Activated T-cell treated with anti-CD3 and anti-CD28 coated beads for 24 hours (primary cell): Measurements from ENCODE around the gene ADM2.
"Not testable (repeated sequence)": the region's sequence is repeated elsewhere in the genome, so short reads cannot be mapped to it uniquely, and the experiment has no call there.

Experiments used
- DNase-seq: peaks from one replicate; pipeline ENCODE4 v3.0.0-alpha.2; 2020; ENCODE audit warnings: low read depth

Gene ADM2

GRCh38 chr22:50481440-50482106 lies at the start of gene ADM2:
TSS of gene ADM2 (plus strand) at chr22:50481543. CDS start at chr22:50481848, 305 bp downstream.
- peak; percentile 40 for DNase-seq

GRCh38 chr22:50432131-50432876 lies 49.0 kb upstream of the ADM2 start:
- DNase-seq = no peak

DNA sequence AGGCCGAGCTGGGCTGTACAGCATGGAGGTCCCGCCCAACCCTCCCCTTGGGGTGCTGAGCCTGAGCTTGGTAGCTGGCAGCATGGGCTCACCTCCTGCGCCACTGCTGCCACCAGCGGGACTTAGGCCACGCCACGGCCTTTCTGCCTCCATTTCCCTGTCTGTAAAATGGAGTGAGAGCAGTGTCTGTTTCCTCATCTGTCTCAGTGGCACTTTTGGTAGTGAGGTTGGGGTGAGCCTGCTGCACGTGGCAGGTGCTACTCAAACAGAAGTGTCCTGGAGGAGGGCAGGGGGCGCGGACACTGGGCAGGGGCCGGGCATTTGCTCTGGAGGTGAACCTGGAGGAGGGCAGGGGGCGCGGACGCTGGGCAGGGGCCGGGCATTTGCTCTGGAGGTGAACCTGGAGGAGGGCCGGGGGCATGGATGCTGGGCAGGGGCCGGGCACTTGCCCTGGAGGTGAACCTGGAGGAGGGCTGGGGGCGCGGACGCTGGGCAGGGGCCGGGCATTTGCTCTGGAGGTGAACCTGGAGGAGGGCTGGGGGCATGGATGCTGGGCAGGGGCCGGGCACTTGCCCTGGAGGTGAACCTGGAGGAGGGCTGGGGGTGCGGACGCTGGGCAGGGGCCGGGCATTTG lies 48.3 kb upstream of the ADM2 start:
- DNase-seq = not testable (repeated sequence)

DNA sequence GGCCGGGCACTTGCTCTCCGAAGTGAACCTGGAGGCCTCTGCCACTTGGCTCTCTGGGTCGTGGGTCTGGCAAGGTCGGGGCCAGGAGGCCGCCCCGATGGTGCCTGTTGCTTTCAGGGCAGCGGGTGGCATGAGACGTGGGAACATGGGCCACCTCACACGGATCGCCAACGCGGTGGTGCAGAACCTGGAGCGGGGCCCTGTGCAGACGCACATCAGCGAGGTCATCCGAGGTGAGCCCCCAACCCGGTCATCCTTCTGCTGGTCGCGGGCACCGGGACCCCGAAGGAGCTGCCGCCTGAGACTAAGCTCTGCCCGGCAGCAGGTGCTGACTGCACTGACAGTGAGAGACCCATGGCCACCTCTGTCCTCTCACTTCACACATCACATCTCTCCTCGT lies 46.5 kb upstream of the ADM2 start:
- DNase-seq = no peak

- no peak for DNase-seq
Measured at GRCh38 chr22:50435291-50436014, 45.9 kb upstream of the ADM2 start.

DNA sequence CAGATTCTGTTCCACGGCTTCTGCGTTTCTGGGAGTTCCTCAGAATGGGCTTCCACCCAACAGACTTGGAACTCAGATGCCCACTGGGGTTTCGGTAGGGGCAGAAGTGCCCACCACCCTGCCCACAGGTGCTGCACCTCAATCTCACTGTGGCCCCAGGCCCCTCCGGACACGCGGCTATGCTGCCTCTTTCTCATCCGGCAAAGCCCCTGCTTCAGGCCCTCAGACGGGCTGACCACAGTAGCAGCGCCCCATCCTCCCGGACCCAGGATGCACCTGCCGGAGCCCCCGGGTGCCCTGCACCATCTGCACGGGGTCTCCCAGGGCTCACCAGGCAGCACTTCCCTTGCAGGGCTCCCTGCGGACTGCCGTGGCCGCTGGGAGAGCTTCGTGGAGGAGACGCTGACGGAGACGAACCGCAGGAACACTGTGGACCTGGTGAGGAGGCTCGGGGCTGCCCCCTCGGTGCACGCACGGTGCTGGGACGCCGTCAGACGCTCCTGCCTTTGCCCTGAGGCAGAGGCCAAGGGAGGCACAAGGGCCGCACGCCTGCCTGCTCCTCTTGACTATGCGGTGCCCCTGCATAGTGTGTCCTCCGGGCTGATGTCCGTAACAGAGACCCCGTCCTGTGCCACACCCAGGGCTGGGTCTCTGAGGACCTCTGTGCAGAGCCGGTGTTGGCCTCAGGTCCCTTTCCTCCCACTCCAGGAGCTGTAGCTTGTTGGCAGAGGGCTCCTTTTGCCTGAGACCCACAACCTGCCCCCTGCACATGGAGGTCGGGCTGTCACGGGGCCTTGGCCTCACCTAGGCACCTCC lies 45.1 kb upstream of the ADM2 start:
- DNase-seq = no peak

- DNase-seq = no peak
Measured at GRCh38 chr22:50436841-50437341, 44.5 kb upstream of the ADM2 start.

DNA sequence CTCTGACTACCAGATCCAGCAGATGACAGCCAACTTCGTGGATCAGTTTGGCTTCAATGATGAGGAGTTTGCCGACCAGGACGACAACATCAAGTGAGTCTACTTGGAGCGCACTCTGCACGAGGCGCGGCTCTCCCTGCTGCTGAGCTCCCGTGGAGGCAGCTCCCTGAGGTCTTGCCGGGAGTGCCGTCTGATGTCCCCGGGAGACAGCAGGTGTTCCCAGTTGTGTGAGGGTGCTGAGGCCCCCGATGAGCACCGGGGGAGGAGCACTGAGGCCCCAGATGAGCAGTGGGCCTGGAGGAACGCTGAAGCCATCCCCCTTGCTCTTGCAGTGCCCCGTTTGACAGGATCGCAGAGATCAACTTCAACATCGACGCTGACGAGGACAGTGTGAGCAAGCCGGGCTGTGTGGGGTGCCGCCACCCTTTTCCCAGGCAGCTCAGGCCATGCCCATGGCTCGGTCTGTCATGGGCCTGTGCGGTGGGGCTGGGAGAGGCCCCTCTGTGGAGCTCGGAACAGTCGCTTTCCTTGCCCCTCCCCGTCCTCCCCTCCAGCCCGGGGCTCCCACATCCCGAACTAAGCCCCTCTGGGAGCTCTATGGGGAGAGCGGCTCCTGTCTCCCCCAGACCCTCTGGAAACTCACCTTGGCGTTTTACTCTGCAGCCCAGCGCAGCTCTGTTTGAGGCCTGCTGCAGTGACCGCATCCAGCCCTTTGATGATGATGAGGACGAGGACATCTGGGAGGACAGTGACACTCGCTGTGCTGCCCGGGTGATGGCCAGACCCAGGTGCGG lies 43.6 kb upstream of the ADM2 start:
- no peak for DNase-seq

DNA sequence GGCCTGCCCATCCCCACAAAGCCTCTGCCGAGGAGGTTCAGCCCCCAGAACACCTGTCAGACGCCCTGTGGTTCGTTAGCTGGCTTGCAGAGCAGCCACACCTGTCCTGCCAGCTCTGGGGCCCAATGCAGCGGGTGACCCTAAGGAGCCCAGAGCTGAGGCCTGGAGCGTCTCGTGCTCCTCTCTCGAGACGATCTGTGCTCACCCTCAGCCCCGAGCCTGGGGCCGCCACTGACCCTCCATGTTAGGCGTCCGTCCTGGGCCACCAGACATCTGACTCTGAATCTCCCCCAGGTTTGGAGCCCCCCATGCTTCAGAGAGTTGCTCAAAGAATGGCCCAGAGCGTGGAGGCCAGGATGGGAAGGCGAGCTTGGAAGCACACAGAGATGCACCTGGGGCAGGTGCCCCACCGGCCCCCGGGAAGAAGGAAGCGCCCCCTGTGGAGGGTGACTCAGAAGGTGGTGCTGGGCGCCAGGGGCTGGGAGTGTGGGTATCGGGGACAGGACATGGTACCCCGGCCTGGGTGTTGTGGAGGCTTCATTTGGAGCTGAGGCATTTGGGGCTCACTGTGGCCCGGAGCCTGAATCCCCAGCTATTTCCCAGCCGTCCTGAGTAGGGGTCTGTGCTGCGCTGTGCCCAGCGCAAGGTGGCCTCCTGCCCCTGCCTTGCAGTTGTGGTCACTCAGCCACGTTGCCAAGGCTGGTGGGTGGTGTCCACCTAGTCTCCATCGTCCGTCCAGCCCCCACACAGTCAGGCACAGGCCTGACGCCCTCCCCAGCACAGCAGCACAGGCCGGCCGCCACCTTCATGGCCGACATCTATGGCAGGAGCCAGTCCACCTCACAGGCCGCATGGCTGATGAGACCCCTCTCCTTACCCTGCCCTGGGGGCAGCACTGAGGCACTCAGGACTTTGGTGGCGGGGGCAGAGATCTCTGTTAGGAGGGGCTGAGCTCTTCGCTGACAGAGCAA lies 42.8 kb upstream of the ADM2 start:
- no peak for DNase-seq

DNA sequence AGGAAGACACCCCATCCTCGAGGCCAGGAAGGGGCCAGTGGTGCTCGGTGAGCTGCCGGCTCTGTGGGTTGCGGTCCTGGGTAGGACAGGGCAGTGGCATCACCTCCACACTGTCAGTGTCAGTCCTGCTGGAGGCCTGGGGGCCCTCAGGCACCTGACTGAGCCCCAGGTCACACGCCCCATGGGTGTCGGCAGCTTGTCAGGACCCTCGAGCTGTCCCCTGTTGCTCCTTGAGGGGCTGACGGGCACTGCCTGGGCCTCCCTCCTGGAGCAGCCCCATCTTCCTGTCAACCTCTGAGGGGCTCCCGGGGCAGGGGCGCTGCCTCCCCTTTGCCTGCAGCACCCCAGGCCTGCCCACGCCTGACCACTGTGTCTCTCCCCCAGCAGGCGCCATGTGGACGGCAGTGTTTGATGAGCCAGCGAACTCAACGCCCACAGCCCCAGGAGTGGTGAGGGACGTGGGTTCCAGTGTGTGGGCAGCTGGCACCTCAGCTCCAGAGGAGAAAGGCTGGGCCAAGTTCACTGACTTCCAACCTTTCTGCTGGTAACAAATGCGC lies 42.0 kb upstream of the ADM2 start:
- no peak for DNase-seq

GRCh38 chr22:50439871-50440331 lies 41.4 kb upstream of the ADM2 start:
- no peak for DNase-seq

DNA sequence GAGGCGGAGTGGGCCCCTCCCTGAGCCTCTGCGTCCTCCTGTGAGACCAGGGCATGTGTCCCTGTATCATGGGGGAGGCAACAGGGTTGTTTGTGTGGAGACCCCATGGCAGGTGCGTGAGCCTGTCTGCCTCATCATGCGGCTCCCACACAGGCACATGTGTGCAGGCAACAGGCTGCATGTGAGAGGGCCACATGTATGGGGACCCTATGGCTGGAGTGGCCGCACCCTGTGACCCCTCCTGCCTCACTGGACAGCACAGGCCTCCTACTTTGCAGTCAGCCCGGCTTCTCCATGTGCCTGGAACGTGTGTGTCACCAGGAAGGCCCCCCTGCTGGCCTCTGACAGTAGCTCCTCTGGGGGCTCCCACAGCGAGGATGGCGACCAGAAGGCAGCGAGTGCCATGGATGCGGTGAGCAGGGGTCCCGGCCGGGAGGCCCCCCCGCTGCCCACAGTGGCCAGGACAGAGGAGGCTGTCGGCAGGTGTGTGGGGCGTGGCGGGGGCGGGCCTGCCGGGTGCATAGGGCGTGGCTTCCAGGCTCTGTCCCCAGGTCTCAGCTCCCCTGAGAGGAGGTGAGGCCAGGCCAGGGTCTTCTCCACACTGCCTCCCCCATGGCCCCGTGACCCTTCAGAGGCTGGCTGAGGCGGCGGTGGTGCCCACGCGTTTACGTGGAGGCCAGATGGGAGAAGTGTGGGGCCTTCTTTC lies 40.6 kb upstream of the ADM2 start:
- no peak for DNase-seq

- no peak for DNase-seq
Measured at GRCh38 chr22:50441428-50441993, 39.8 kb upstream of the ADM2 start.

DNA sequence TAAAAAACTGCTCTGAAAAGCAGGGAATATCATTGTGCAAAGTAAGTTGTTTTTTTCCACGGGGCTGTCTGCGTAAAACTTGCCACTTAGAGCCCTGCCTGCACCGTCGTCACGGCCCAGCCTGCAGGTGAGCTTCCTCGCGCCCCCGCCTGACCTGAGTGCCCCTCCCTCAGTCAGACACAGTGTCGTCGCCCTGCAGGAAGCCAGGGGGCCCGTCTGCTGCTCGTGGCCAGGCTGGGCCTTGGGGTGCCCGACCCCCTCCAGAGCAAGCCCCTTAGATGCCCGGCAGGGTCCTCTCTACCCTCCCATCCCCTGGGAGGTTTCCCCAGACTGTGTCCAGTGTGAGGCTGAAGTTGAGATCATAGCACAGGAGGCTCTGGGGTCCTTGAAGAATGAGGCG lies 38.1 kb upstream of the ADM2 start:
- DNase-seq = no peak

DNA sequence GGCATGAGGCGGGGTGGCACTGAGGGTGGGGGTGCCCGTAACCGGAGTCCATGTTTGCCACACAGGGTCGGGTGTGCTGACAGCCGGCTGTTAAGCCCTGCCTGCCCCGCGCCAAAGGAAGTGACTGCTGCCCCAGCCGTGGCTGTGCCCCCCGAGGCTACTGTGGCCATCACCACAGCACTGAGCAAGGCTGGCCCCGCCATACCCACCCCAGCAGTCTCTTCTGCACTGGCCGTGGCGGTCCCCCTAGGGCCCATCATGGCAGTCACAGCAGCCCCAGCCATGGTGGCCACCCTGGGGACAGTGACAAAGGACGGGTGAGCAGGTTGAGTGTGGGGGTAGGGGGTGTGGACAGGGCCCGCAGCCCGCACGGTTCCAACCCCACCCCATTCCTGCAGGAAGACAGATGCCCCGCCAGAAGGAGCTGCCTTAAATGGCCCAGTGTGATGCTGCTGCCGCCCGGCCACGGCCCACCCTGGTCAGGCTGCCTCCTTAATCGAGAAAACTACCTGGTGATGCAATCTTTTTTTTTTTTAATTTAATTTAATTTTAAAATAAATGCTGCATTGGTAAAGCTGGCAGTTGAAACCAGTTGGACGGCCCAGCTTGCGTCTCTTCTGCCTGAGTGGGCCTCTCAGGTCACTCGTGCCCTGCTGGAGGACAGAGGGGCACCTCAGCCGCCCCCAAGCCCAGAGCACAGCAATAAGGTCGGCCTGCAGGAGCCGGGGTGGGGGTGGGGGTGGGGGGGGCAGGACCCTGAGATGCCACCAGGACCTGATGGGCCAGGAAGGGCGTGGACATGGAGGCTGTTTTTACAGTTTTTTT lies 37.3 kb upstream of the ADM2 start:
- DNase-seq = no peak

- no peak for DNase-seq
Measured at GRCh38 chr22:50444663-50445062, 36.7 kb upstream of the ADM2 start.
